GM19455 (cell line): Measurements from ENCODE around the gene THADA.
"Not testable (repeated sequence)": the region's sequence is repeated elsewhere in the genome, so short reads cannot be mapped to it uniquely, and the experiment has no call there.

Experiments
- ATAC-seq: cut with Tn5 transposase; IDR thresholded peaks from one replicate; pipeline ENCODE4 v1.9.1; 2021; ENCODE audit not compliant: unreplicated experiment

THADA gene

GRCh38 chr2:43448011-43448821, 147.6 kb downstream of the THADA start:
- no peak for ATAC-seq

GRCh38 chr2:43446755-43447154, 149.1 kb downstream of the THADA start:
- not testable (repeated sequence) for ATAC-seq

GRCh38 chr2:43445781-43446180, 150.1 kb downstream of the THADA start:
- ATAC-seq = no peak

GRCh38 chr2:43444989-43445645, 150.7 kb downstream of the THADA start:
- no peak for ATAC-seq

- ATAC-seq = no peak
Measured at GRCh38 chr2:43443282-43443681, 152.6 kb downstream of the THADA start.

GRCh38 chr2:43441195-43441594, 154.6 kb downstream of the THADA start:
- no peak for ATAC-seq

- ATAC-seq = no peak
Measured at GRCh38 chr2:43438858-43439655, 156.8 kb downstream of the THADA start.

GRCh38 chr2:43438342-43438741, 157.5 kb downstream of the THADA start:
- ATAC-seq = no peak

- ATAC-seq = no peak
Measured at GRCh38 chr2:43437363-43437762, 158.5 kb downstream of the THADA start.

- ATAC-seq = no peak
Measured at GRCh38 chr2:43436431-43436830, 159.4 kb downstream of the THADA start.

GRCh38 chr2:43435746-43436145, 160.1 kb downstream of the THADA start:
- no peak for ATAC-seq

- ATAC-seq = no peak
Measured at GRCh38 chr2:43430489-43430888, 165.3 kb downstream of the THADA start.

- no peak for ATAC-seq
Measured at GRCh38 chr2:43429369-43429768, 166.5 kb downstream of the THADA start.

GRCh38 chr2:43427032-43427424, 168.8 kb downstream of the THADA start:
- no peak for ATAC-seq

- peak; percentile 82 for ATAC-seq
Measured at GRCh38 chr2:43426305-43427031, 169.4 kb downstream of the THADA start.

- ATAC-seq = no peak
Measured at GRCh38 chr2:43425659-43426058, 170.2 kb downstream of the THADA start.

GRCh38 chr2:43424262-43425207, 171.3 kb downstream of the THADA start:
- no peak for ATAC-seq

- ATAC-seq = no peak
Measured at GRCh38 chr2:43423941-43424261, 171.9 kb downstream of the THADA start.

- no peak for ATAC-seq
Measured at GRCh38 chr2:43421194-43421593, 174.6 kb downstream of the THADA start.

GRCh38 chr2:43420389-43420801, 175.4 kb downstream of the THADA start:
- ATAC-seq = no peak
